Tibial nerve (tissue), 4 donors: Measurements from ENCODE around the gene ING4. TPM values are rescaled to one million over a fixed set of nuclear protein-coding genes. Genes with fewer than 3 reads are reported as not detected.

Source experiments
- DNase-seq, 2 donors: peaks; one replicate each; pipeline ENCODE4 v3.0.0-alpha.2; 2019; ENCODE audit warnings: low spot score in 2 of 2
- H3K27ac ChIP-seq, 4 donors: fragments of 200-600 bp; sonication (generic) in 3 of 4; one replicate each; pipeline ENCODE4 v1.5.1; 2017 to 2019; ENCODE audit warnings: mild to moderate bottlenecking in 1 of 4
- H3K27me3 ChIP-seq, 2 donors: fragments of 200-600 bp; sonication (generic) in 1 of 2; one replicate each; pipeline versions ENCODE4 v1.5.1 to v1.6.0; 2017 to 2019
- H3K36me3 ChIP-seq, 3 donors: fragments of 200-600 bp; sonication (generic); one replicate each; pipeline ENCODE4 v1.5.1; 2018 to 2019
- H3K4me1 ChIP-seq, 4 donors: fragments of 200-600 bp; sonication (generic) in 3 of 4; one replicate each; pipeline ENCODE4 v1.5.1; 2017 to 2019
- H3K4me3 ChIP-seq, 4 donors: fragments of 200-600 bp; sonication (generic) in 3 of 4; one replicate each; pipeline ENCODE4 v1.5.1; 2017 to 2019; ENCODE audit warnings: mild to moderate bottlenecking in 1 of 4, moderate library complexity in 1 of 4
- H3K9me3 ChIP-seq, 4 donors: fragments of 200-600 bp; sonication (generic) in 3 of 4; one replicate each; pipeline ENCODE4 v1.5.1; 2017 to 2019
- CTCF ChIP-seq, 5 experiments: fragments of 200-600 bp in 3 of 5; fragments of 450-650 bp in 2 of 5; sonication (generic) in 3 of 5; IDR thresholded peaks; one replicate each; pipeline ENCODE4 v1.5.1; 2016 to 2019; ENCODE audit warnings: antibody characterized with exemption in 5 of 5, mild to moderate bottlenecking in 3 of 5, moderate library complexity in 2 of 5
- EP300 ChIP-seq, 2 donors: sonication (generic); formaldehyde crosslinking; IDR thresholded peaks; one replicate each; pipeline ENCODE4 v1.6.1; 2017; ENCODE audit warnings: antibody characterized with exemption in 2 of 2, mild to moderate bottlenecking in 1 of 2
- POLR2A ChIP-seq, 2 donors: fragments of 450-650 bp; IDR thresholded peaks; one replicate each; pipeline ENCODE4 v1.6.1; 2017; ENCODE audit warnings: antibody characterized with exemption in 2 of 2, mild to moderate bottlenecking in 2 of 2, moderate library complexity in 2 of 2
- WGBS, 2 donors: methylation state at CpG; one replicate each; pipeline ENCODE4 v1.1.5; 2018; 5-methylcytosine and 5-hydroxymethylcytosine counted together
- total RNA-seq, 4 donors: library from RNA; depleted of rRNA; stranded (reverse); fragments of >200 nt; gene quantifications; one replicate each; pipeline ENCODE4 v1.1.0, GENCODE V29; 2016

The ING4 gene
- total RNA-seq, 4 donors from 2014 or later, result 32.6 to 52.5 (median 45.3) TPM

DNA sequence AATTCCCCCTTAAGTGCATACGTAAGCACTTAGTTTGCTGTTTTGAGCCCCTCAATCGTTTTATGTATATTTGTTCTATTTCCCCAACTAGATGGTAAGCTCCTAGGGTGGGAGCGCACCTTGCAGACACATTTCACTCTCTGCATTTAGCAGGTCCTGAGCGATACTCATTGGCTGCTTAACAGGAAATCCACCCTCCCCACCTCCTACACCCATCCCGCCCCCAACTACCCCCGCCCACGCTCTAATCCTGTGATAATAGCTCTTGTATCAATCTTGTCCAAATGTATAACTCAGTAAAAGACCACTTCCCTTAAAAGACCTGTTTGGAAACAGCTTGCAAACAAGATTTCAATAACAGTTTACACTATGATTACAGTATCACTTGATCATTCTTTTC is 35.3 kb downstream of the ING4 start:
- no peak for DNase-seq
- Histone ChIP-seq H3K4me3 (no peak overlapping the region), H3K27me3 (peaks cover 0 to 14% of the 10 kb centered on the region in 2 donors), H3K36me3 (no peaks in the 10 kb centered on the region), H3K27ac (no peak overlapping the region), H3K9me3 (no peaks in the 10 kb centered on the region), H3K4me1 (peaks cover 0 to 16% (median 9%) of the 10 kb centered on the region in 4 donors)
- no peak for TF ChIP-seq POLR2A (IDR thresholded peaks at IDR 0.05)
- TF ChIP-seq EP300 (IDR thresholded peaks at IDR 0.05), result no peak
- TF ChIP-seq CTCF (IDR thresholded peaks at IDR 0.05), result no peak
- 40 to 52% methylated on average over 7 of the region's 7 CpGs for whole genome bisulfite sequencing, 2 donors

DNA sequence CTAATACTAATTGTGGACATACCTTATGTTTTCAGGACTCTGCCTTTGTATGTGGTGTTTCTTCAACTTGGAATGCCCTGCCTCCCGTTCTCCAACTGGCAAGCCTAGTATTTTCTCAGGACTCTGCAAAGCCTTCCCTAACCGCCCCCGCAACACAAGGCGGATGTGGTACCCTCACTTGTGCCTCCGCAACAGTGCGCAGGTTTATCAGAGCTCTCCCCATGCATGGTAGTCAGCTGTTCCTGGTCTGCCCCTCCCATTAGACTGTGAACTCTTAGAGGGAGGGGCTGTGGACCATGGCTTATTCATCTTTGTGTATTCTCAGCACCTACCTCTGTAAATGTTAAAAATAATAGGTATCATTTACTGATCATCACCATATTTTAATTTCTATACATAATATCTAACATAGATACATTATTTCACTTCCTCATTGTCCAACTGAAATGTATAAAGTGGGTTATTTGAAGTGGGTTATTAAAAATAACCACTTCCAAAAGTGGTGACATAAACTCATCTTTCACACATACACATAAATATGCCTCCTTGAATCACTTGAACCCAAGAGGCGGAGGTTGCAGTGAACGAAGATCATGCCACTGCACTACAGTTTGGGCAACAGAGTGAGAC is 36.1 kb downstream of the ING4 start:
- TF ChIP-seq POLR2A (IDR thresholded peaks at IDR 0.05), result no peak
- no peak for TF ChIP-seq CTCF (IDR thresholded peaks at IDR 0.05)
- TF ChIP-seq EP300 (IDR thresholded peaks at IDR 0.05), result no peak
- Histone ChIP-seq H3K27me3 (peaks cover 0 to 7% of the 10 kb centered on the region in 2 donors), H3K4me3 (no peak overlapping the region), H3K27ac (no peak overlapping the region), H3K36me3 (no peaks in the 10 kb centered on the region), H3K4me1 (peaks cover 0 to 8% (median 3%) of the 10 kb centered on the region in 4 donors), H3K9me3 (no peaks in the 10 kb centered on the region)
- DNase-seq, result no peak
- WGBS, 2 donors, result 76 to 78% methylated on average over 8 of the region's 8 CpGs

GRCh38 chr12:6620885-6621274 is 42.0 kb downstream of the ING4 start:
- WGBS, 2 donors, result 78 to 83% methylated on average over 29 of the region's 29 CpGs
- Histone ChIP-seq H3K27ac (no peak overlapping the region), H3K4me3 (no peak overlapping the region), H3K4me1 (peaks cover 0 to 7% (median 0%) of the 10 kb centered on the region in 4 donors), H3K9me3 (no peaks in the 10 kb centered on the region), H3K27me3 (peaks cover 0 to 14% of the 10 kb centered on the region in 2 donors), H3K36me3 (no peaks in the 10 kb centered on the region)
- TF ChIP-seq CTCF (IDR thresholded peaks at IDR 0.05), result no peak
- TF ChIP-seq EP300 (IDR thresholded peaks at IDR 0.05), result no peak
- no peak for DNase-seq

GRCh38 chr12:6620137-6620884 is 42.6 kb downstream of the ING4 start:
- peak overlapping the region in 2 of 4 donors; percentile 9 to 22 for H3K4me3 ChIP-seq
- H3K27me3 ChIP-seq, result peaks cover 0 to 14% of the 10 kb centered on the region in 2 donors
- WGBS, 2 donors, result 29 to 35% methylated on average over 39 to 68 of the region's 88 CpGs
- no peaks in the 10 kb centered on the region for H3K9me3 ChIP-seq
- H3K4me1 ChIP-seq, result peaks cover 0 to 7% (median 0%) of the 10 kb centered on the region in 4 donors
- TF ChIP-seq POLR2A (IDR thresholded peaks at IDR 0.05), result no peak
- TF ChIP-seq EP300 (IDR thresholded peaks at IDR 0.05), result no peak
- peak; percentile 21 to 69 (median 43) for TF ChIP-seq CTCF (IDR thresholded peaks at IDR 0.05)
- no peak overlapping the region for H3K27ac ChIP-seq
- H3K36me3 ChIP-seq, result no peaks in the 10 kb centered on the region
- no peak for DNase-seq
